ENCODE data around the gene RET. TPM values are rescaled to one million over a fixed set of nuclear protein-coding genes. Genes with fewer than 3 reads are reported as not detected.

Gene RET
- total RNA-seq, 3 donors from 2014 or later: 0.66 to 1.8 (median 0.96) TPM

DNA sequence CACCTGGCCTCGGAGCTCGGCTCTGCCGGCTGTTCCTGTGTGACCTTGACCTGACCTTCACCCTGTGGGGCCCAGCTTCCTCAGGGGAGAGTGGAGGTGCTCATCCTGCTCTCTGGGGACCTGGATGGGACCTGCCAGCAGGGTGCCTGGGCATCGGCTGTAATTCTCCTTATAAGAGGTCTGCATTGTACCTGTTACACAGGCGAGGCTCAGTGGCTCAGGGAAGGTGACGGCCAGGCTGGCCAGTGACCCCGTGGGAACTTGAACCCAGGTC, 29.0 kb downstream of the RET start:
- Histone ChIP-seq H3K9me3 (no peaks in the 10 kb centered on the region), H3K4me3 (no peak overlapping the region), H3K36me3 (no peaks in the 10 kb centered on the region), H3K27me3 (no peaks in the 10 kb centered on the region), H3K27ac (no peak overlapping the region), H3K4me1 (no peaks in the 10 kb centered on the region)
- intact Hi-C loops (cut with DNase I; ENCODE audit: low total_unique reads): loop anchor here (10.0 kb wide), 1 partner anchor 241 kb away; no protein-coding TSS in a partner anchor
- no peak for DNase-seq (ENCODE audit: low spot score in 2 of 2)
- TF ChIP-seq CTCF (IDR thresholded peaks at IDR 0.05) (no peak), POLR2A (IDR thresholded peaks at IDR 0.05) (no peak), POLR2AphosphoS5 (IDR thresholded peaks at IDR 0.05) (no peak)

DNA sequence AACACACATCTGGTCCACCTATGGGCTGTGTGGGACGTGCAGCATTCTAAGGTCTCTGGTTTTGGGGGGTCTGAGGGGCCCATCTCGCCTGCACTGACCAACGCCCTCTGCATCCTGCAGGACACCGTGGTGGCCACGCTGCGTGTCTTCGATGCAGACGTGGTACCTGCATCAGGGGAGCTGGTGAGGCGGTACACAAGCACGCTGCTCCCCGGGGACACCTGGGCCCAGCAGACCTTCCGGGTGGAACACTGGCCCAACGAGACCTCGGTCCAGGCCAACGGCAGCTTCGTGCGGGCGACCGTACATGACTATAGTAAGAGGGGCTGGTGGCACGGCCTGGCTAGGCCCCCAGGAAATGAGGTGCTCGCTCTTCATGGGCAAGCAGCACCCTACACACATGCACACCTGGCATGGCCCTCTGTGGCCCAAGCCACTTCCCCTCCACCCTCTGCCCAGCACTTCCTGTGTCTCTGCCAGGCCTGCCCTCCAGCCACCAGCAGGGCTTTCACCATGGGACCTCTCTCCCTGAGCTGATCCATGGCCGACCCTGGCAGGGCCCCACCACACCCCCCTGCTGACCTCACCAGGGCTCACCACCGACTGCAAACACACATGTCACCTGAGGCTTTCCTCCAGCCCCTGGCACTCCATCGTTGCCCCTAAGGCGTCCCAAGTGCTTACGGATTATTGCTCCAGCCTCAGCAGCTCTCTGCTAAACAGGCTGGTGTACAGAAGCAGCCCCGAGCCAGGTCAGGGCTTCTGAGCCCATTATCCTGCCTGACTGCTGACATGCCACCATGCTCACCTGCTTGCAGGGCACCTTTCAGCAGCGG, 29.6 kb downstream of the RET start:
- H3K27me3 ChIP-seq: no peaks in the 10 kb centered on the region
- intact Hi-C loops (cut with DNase I; ENCODE audit: low total_unique reads): loop anchor here (10.0 kb wide), 1 partner anchor 242 kb away; no protein-coding TSS in a partner anchor
- H3K4me3 ChIP-seq: no peak overlapping the region
- H3K9me3 ChIP-seq: no peaks in the 10 kb centered on the region
- H3K36me3 ChIP-seq: no peaks in the 10 kb centered on the region
- no peak for DNase-seq (ENCODE audit: low spot score in 2 of 2)
- H3K27ac ChIP-seq: no peak overlapping the region
- TF ChIP-seq CTCF (IDR thresholded peaks at IDR 0.05): no peak
- no peak for TF ChIP-seq POLR2A (IDR thresholded peaks at IDR 0.05)
- TF ChIP-seq POLR2AphosphoS5 (IDR thresholded peaks at IDR 0.05): no peak
- H3K4me1 ChIP-seq: no peaks in the 10 kb centered on the region

DNA sequence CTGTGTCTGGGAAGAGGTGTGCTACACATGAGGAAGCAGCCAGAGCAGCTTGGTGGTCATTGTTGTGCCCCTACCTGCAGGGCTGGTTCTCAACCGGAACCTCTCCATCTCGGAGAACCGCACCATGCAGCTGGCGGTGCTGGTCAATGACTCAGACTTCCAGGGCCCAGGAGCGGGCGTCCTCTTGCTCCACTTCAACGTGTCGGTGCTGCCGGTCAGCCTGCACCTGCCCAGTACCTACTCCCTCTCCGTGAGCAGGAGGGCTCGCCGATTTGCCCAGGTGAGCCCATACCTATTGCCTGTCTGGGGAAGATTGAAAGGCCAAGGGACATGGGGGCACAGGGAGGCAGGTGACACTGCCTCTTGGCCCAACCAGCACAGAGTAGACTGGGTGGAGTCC, 32.1 kb downstream of the RET start:
- Histone ChIP-seq H3K9me3 (no peaks in the 10 kb centered on the region), H3K36me3 (no peaks in the 10 kb centered on the region), H3K27ac (no peak overlapping the region), H3K4me1 (no peaks in the 10 kb centered on the region), H3K27me3 (no peaks in the 10 kb centered on the region), H3K4me3 (no peak overlapping the region)
- no peak for TF ChIP-seq POLR2AphosphoS5 (IDR thresholded peaks at IDR 0.05)
- no peak for TF ChIP-seq POLR2A (IDR thresholded peaks at IDR 0.05)
- TF ChIP-seq CTCF (IDR thresholded peaks at IDR 0.05): no peak
- no peak for DNase-seq (ENCODE audit: low spot score in 2 of 2)
- intact Hi-C loops (cut with DNase I; ENCODE audit: low total_unique reads): loop anchor here (10.0 kb wide), 1 partner anchor 244 kb away; no protein-coding TSS in a partner anchor

DNA sequence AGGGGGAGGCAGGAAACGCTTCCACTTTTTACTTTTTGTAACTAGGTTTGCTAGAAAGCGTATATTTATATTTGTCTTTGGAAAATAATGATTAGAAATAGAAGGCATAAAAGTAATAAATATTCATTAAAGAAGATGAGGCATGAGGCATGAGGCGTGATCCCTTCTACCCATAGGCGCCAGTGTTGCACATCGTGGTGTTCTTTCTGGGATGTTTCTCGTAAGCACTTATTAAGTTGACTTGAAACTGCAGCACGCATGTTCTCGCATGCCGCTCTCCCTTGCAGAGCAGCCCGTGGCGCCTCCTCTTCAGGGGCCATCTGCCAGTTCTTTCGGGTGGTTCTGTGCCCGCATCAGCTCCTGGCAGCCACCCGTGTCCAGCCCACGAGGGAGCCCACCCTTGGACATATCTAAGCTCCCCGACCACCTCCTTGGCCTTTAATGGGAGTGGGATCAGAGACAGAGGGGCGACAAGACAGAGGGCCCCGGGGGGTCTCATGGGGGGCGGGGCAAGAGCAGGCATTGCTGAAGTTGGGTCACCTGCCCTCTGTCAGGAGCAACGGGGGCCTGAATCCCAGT, 32.9 kb downstream of the RET start:
- Histone ChIP-seq H3K4me1 (no peaks in the 10 kb centered on the region), H3K27ac (no peak overlapping the region), H3K9me3 (no peaks in the 10 kb centered on the region), H3K27me3 (no peaks in the 10 kb centered on the region), H3K36me3 (no peaks in the 10 kb centered on the region), H3K4me3 (no peak overlapping the region)
- no peak for TF ChIP-seq POLR2AphosphoS5 (IDR thresholded peaks at IDR 0.05)
- TF ChIP-seq CTCF (IDR thresholded peaks at IDR 0.05): no peak
- TF ChIP-seq POLR2A (IDR thresholded peaks at IDR 0.05): no peak
- no peak for DNase-seq (ENCODE audit: low spot score in 2 of 2)
- intact Hi-C loops (cut with DNase I; ENCODE audit: low total_unique reads): loop anchor here (10.0 kb wide), 1 partner anchor 245 kb away; no protein-coding TSS in a partner anchor

DNA sequence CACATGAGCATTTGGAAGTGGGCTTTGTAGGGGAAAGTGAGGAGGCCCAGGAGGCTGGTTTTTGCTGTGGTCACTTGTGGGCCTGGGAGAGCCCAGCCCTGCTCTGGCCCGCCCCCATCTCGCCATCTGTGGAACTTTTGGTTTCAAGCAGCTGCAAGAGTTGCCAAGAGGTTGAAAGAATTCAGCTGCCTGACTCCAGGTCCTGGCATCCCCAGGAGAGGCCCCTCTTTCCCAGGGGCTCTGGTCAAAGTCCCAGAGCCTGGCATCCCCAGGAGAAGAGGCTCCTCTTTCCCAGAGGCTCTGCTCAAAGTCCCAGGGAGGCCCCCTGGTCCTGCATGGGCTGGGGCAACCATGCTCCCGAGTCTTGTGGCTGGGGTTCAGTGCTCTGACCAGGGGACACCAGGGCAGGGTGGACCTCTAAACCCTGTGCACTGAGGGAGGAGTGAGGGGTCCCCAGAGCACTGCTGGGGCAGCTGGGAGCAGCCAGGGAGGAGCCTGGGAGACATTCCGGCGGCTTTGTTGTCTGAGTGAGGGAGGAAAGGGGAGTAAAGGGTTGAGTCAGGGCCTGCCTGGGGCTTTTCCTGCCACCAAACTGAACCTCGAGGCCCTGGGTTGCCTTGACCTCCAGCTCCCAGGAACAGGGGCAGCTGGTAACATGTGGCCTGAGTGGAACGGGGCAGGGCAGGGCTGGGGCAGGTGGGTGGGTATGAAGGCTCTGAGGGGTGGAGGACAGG, 33.6 kb downstream of the RET start:
- no peaks in the 10 kb centered on the region for H3K27me3 ChIP-seq
- TF ChIP-seq POLR2A (IDR thresholded peaks at IDR 0.05): no peak
- no peak for TF ChIP-seq CTCF (IDR thresholded peaks at IDR 0.05)
- no peak for TF ChIP-seq POLR2AphosphoS5 (IDR thresholded peaks at IDR 0.05)
- intact Hi-C loops (cut with DNase I; ENCODE audit: low total_unique reads): no loop called here
- H3K4me1 ChIP-seq: no peaks in the 10 kb centered on the region
- no peaks in the 10 kb centered on the region for H3K9me3 ChIP-seq
- no peak overlapping the region for H3K27ac ChIP-seq
- H3K36me3 ChIP-seq: no peaks in the 10 kb centered on the region
- no peak for DNase-seq (ENCODE audit: low spot score in 2 of 2)
- no peak overlapping the region for H3K4me3 ChIP-seq
